H1 (cell line): ENCODE measurements around the gene B4GALT5. TPM values are rescaled to one million over a fixed set of nuclear protein-coding genes. Genes with fewer than 3 reads are reported as not detected.
A peak's percentile ranks its signal among the peaks of the same experiment; 100 is the strongest.

Source experiments
- CTCF ChIP-seq, 3 experiments: IDR thresholded peaks; 1 replicate in 2 of 3; 2 replicates in 1 of 3; pipeline versions ENCODE4 v1.5.1 to v1.6.1; 2011; ENCODE audit warnings: low read length in 3 of 3, mild to moderate bottlenecking in 3 of 3, inconsistent platforms in 2 of 3, low read depth in 1 of 3, moderate library complexity in 1 of 3; ENCODE audit not compliant: insufficient read depth in 1 of 3; ENCODE audit errors: control extremely low read depth in 1 of 3
- E2F6 ChIP-seq: IDR thresholded peaks from 2 replicates; pipeline ENCODE4 v1.6.1; 2012; ENCODE audit warnings: inconsistent platforms
- POLR2A ChIP-seq, 2 experiments: IDR thresholded peaks; 1 replicate in 1 of 2; 2 replicates in 1 of 2; pipeline ENCODE4 v1.6.1; 2011; ENCODE audit warnings: low read depth in 2 of 2, low read length in 2 of 2, mild to moderate bottlenecking in 2 of 2; ENCODE audit errors: control extremely low read depth in 1 of 2
- RBBP5 ChIP-seq: IDR thresholded peaks from 2 replicates; pipeline ENCODE4 v1.7.1; 2012; ENCODE audit warnings: low read depth, mild to moderate bottlenecking, inconsistent platforms, low read length, moderate library complexity, borderline replicate concordance
- SAP30 ChIP-seq: fragments of 300-600 bp; sonication (generic); IDR thresholded peaks from 2 replicates; pipeline ENCODE4 v1.7.1; 2012; ENCODE audit warnings: low read length, moderate library complexity, mild to moderate bottlenecking, inconsistent platforms; ENCODE audit not compliant: insufficient read depth, insufficient replicate concordance
- SIN3A ChIP-seq, 2 experiments: IDR thresholded peaks in 1 of 2; conservative IDR thresholded peaks in 1 of 2; 2 replicates each; pipeline ENCODE4 v1.6.1; 2011 to 2012; ENCODE audit warnings: low read length in 2 of 2, improper control_type of control experiment in 1 of 2, low read depth in 1 of 2, mild to moderate bottlenecking in 1 of 2
- polyA plus RNA-seq, 7 experiments: library from polyadenylated mRNA; depleted of rRNA in 3 of 7; stranded (reverse) in 5 of 7; unstranded in 2 of 7; fragments of >200 nt in 5 of 7; fragments of 200-250 nt in 2 of 7; gene quantifications; 1 replicate in 5 of 7; 2 replicates in 1 of 7; 4 replicates in 1 of 7; pipeline versions ENCODE4 v1.2.1 to v1.2.3, GENCODE V29; 2011 to 2013; ENCODE audit warnings: missing spikeins in 2 of 7, mixed read lengths in 2 of 7
- total RNA-seq: library from RNA; stranded (reverse); fragmentation: NEBNext Ultra II Directional; extraction: Animal tissue kit (Norgen Biotek cat#: 25700); gene quantifications from 2 replicates; pipeline ENCODE4 v1.2.1, GENCODE V29; 2021

The B4GALT5 gene
- total and polyA plus RNA-seq, 2 of the 8 experiments (the other 6 are each of a cell fraction or from before 2014, with no cell fraction given), result 46.5 to 75.4 TPM

GRCh38 chr20:49712996-49713752, 504 bp downstream of the B4GALT5 start (continued):
- no peak for TF ChIP-seq SAP30
- 0 out of 4 replicates have a peak, but pooled peaks have one; percentile 23 to 45 for TF ChIP-seq SIN3A (conservative IDR thresholded peaks at IDR 0.05 in 1 of 2, IDR thresholded peaks at IDR 0.05 in 1 of 2; ENCODE audit: low read depth in 1 of 2, low read length in 2 of 2)
- no peak for TF ChIP-seq CTCF (IDR thresholded peaks at IDR 0.05; ENCODE audit: control extremely low read depth in 1 of 3, insufficient read depth in 1 of 3, low read depth in 1 of 3, low read length in 3 of 3)
- 0 out of 2 replicates have a peak, but pooled peaks have one; percentile 32 for TF ChIP-seq RBBP5
- peak; percentile 37; the same call in 1 of the 2 replicates for TF ChIP-seq E2F6
- peak in 1 of 2 experiments; percentile 76; a peak in 2 of 3 replicates for TF ChIP-seq POLR2A (IDR thresholded peaks at IDR 0.05; ENCODE audit: control extremely low read depth in 1 of 2, low read depth in 2 of 2, low read length in 2 of 2)
